Dendritic cell treated with granulocyte-macrophage colony-stimulating factor and Interleukin-4, amounts not matched to agents 40 ng/mL and 50 ng/mL, for 4 days (primary cell): ENCODE data around the gene EPN2.

ENCODE experiments used
- H3K27ac Mint-ChIP-seq: one replicate; pipeline ENCODE4 v1.8.0; 2022; ENCODE audit warnings: mild to moderate bottlenecking, mixed read lengths
- H3K27me3 Mint-ChIP-seq: one replicate; pipeline ENCODE4 v1.8.0; 2022; ENCODE audit warnings: mild to moderate bottlenecking, mixed read lengths
- H3K36me3 Mint-ChIP-seq: one replicate; pipeline ENCODE4 v1.8.0; 2022; ENCODE audit warnings: low read depth, mixed read lengths
- H3K4me1 Mint-ChIP-seq: one replicate; pipeline ENCODE4 v1.8.0; 2022; ENCODE audit warnings: low read depth, mixed read lengths
- H3K4me3 Mint-ChIP-seq: one replicate; pipeline ENCODE4 v1.8.0; 2022; ENCODE audit warnings: mild to moderate bottlenecking, moderate library complexity, mixed read lengths
- H3K9me3 Mint-ChIP-seq: one replicate; pipeline ENCODE4 v1.8.0; 2022; ENCODE audit warnings: mixed read lengths
- intact Hi-C: fragments of 100-400 bp; cut with micrococcal nuclease; formaldehyde crosslinking; loops from one replicate; pipeline ENCODE4 v1.15.0; 2022

EPN2 gene

DNA sequence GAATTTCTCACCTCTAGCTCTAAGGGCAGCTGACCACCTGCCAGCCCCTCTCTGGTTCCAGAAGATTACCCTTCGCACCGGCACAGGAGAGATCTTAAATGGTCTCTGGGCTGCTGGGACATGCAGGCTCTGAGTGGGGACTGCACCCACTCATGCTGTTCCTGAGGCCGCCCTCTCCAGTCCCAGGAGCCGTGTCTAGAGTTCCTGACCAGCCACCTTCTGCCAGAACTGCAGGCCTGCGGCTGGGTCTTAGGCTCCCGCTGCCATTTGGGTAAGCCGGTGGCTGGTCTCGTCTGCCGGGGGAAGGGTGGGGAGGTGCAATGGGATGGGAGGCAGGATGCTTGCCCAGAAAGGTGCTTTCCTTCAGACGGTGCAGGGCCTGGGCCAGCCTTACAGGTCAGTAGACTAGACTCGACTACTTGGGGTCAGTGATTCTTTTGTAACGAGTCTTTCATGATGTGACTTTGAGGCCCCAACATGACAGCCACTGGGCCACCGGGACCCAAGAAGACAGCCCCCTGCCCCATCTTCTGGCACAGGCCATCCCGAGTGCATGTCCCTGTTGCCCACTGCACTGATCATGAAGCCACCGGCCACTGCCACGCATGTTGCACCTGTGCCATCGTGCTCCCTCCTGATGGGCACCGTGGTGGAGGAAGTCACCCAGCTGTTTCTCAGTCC, 98.9 kb downstream of the EPN2 start:
- intact Hi-C loops: no loop called here
- Mint-ChIP-seq H3K4me3 (no peak overlapping the region), H3K36me3 (peaks cover 13% of the 10 kb centered on the region), H3K4me1 (no peaks in the 10 kb centered on the region), H3K9me3 (no peaks in the 10 kb centered on the region), H3K27me3 (peaks cover 70% of the 10 kb centered on the region), H3K27ac (no peak overlapping the region)

DNA sequence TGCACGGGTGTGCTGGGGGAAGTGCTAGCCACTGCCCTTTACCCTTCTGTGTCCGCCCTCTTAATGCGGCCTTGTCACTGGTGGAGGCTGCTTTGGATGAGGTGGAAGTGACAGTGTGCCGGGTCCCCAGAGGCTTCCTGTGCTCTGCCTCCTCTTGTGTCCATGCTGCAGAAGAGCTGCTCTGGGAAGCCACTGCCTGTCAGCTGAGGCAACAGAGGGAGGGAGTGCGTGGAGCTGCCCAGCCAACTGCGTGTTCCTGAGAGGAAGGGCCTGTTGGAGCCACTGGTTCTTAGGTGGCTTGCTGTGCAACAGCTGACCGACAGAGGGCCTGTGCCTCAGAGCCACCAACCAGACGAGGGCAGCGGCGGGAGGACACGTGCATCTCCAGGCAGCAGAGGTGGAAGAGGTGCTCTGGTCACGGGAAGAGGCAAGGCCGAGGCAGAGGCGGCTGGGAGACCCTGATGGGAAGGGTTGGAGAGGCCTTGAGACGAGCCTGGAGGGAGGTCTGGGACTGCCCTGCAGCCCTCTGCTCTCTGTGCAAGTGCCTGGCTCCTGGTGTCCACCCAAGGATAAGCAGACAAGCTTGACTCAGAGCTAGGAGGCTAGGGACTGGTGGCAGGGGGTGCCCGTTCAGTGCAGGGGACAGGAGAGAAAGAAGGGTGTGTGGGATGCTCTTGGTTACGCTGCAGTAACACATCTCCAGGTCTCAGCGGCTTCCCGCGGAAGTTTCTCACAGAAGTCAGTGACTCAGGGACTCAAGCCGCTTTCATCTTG, 100.0 kb downstream of the EPN2 start:
- peaks cover 13% of the 10 kb centered on the region for H3K36me3 Mint-ChIP-seq
- intact Hi-C loops: no loop called here
- peaks cover 72% of the 10 kb centered on the region for H3K27me3 Mint-ChIP-seq
- no peak overlapping the region for H3K4me3 Mint-ChIP-seq
- H3K4me1 Mint-ChIP-seq: no peaks in the 10 kb centered on the region
- H3K9me3 Mint-ChIP-seq: no peaks in the 10 kb centered on the region
- no peak overlapping the region for H3K27ac Mint-ChIP-seq

DNA sequence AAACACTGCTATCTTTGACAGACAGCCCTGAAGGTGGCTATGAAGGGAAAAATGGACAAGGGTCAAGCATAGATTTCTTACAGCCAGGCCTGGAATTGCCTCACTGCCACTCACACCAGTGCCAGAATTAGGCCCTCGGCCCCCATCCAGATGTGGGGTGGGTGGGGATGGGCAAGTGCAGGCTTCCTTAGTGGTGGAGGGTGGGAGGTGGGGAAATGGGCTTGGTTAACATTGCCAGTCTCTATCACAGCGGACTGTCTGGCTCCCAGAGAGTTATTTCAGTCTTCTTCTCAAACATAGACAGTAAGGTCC, 100.5 kb downstream of the EPN2 start:
- intact Hi-C loops: no loop called here
- Mint-ChIP-seq H3K9me3 (no peaks in the 10 kb centered on the region), H3K27ac (no peak overlapping the region), H3K36me3 (peaks cover 13% of the 10 kb centered on the region), H3K27me3 (peaks cover 71% of the 10 kb centered on the region), H3K4me3 (no peak overlapping the region), H3K4me1 (no peaks in the 10 kb centered on the region)

DNA sequence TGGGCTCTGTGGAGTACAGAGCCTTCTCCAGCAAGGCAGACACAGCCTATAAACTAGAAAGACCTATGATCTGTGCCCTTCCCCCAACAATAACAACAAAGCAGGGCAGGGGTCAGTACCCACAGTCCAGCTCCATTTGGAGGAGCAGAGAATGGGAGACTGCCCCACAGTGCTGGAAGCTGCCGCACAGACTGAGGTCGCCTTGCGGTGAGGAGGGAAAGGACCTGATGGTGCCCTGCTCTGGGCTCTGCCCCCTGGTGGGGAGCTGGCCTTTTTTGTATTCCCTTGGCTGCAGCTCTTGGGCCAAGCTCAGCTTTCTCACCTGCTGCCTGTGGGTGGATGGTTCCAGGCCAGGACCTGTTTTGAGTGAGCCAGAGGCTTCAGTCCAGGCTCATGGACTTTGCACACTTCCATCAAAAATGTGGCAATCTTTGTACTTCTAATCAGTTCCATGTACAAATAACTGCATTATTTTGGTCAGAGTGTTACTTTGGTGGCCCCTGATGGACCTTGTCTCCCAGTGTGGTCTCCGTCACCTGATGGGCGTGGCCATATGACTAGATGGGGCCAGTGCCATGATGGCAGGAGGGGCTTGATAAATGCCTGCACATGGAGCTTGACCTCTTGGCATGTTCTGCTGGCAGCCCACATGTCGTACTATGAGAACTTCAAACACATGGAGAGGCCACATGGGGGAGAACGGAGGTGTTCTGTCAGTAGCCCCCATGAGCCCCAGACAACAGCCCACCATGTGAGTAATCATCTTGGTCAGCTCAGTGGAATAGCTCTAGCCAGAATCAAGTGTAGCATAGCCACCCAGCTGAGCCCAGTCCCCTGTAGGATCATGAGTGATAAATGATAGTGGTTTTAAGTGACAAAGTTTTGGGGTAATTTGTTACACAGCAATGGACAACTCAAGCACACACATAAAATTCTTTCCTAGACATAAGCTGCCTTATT, 101.1 kb downstream of the EPN2 start:
- Mint-ChIP-seq H3K27me3 (peaks cover 68% of the 10 kb centered on the region), H3K36me3 (peaks cover 13% of the 10 kb centered on the region), H3K4me3 (no peak overlapping the region), H3K9me3 (no peaks in the 10 kb centered on the region), H3K27ac (no peak overlapping the region), H3K4me1 (no peaks in the 10 kb centered on the region)
- intact Hi-C loops: no loop called here

GRCh38 chr17:19339341-19339815, 102.2 kb downstream of the EPN2 start:
- H3K9me3 Mint-ChIP-seq: no peaks in the 10 kb centered on the region
- peaks cover 7% of the 10 kb centered on the region for H3K36me3 Mint-ChIP-seq
- intact Hi-C loops: no loop called here
- no peaks in the 10 kb centered on the region for H3K4me1 Mint-ChIP-seq
- peaks cover 57% of the 10 kb centered on the region for H3K27me3 Mint-ChIP-seq
- H3K27ac Mint-ChIP-seq: no peak overlapping the region
- H3K4me3 Mint-ChIP-seq: no peak overlapping the region

GRCh38 chr17:19341211-19341631, 104.1 kb downstream of the EPN2 start:
- Mint-ChIP-seq H3K27me3 (peaks cover 49% of the 10 kb centered on the region), H3K36me3 (no peaks in the 10 kb centered on the region), H3K4me3 (no peak overlapping the region), H3K27ac (no peak overlapping the region), H3K9me3 (no peaks in the 10 kb centered on the region), H3K4me1 (no peaks in the 10 kb centered on the region)
- intact Hi-C loops: no loop called here

GRCh38 chr17:19341641-19342610, 104.8 kb downstream of the EPN2 start:
- Mint-ChIP-seq H3K4me1 (no peaks in the 10 kb centered on the region), H3K27ac (no peak overlapping the region), H3K36me3 (no peaks in the 10 kb centered on the region), H3K9me3 (no peaks in the 10 kb centered on the region), H3K4me3 (no peak overlapping the region), H3K27me3 (peaks cover 47% of the 10 kb centered on the region)
- intact Hi-C loops: no loop called here

DNA sequence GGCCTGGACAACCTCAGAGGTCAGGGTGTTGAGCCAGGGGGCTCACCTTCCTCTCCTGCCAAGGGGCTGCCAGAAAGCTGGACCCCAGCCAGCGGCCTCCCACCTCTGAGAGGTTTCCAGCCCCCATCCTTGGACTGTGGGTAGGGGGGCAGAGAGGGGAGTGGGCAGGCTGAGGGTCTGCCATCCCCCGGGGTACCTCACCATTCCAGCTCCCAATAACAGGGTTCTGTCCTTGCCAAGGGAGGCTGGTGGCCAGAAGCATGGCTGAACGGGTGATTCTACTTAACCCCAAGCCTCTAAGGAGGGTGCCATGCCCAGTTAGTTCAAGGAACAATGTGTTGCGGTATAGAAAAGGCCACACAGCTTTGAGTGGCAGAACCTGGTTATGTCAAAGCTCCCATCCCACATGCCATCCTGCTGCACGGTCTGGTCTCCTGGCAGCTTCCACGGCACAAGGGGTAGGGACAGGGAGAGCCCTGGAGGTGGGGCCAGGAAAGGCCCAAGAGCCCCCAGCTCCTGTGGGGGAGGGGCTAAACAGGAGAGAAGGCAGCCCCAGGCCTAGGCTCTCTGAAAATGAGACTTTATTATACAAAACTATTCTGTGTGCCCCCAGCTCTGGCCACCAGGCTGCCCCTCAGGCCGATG, 105.6 kb downstream of the EPN2 start:
- H3K4me1 Mint-ChIP-seq: no peaks in the 10 kb centered on the region
- no peaks in the 10 kb centered on the region for H3K36me3 Mint-ChIP-seq
- no peaks in the 10 kb centered on the region for H3K9me3 Mint-ChIP-seq
- H3K27ac Mint-ChIP-seq: no peak overlapping the region
- intact Hi-C loops: no loop called here
- H3K4me3 Mint-ChIP-seq: no peak overlapping the region
- peaks cover 40% of the 10 kb centered on the region for H3K27me3 Mint-ChIP-seq

DNA sequence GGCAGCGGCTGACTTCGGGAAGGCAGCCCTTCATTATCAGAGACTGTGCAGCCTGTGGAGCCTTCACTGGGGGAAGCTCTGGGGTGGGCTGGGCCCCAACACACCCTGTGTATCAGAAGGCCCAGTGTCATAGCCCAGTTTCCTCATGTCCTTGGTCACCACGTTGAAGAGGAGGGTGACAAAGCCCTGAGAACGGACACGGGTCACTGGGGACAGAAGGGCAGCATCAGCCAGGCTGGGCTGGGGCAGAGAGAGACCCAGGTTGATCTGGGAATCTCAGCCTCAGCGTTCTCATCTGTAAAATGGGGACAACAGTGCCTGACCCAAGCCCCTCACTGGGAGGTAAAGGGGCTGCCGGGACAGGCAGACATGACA, 106.1 kb downstream of the EPN2 start:
- intact Hi-C loops: no loop called here
- no peaks in the 10 kb centered on the region for H3K36me3 Mint-ChIP-seq

DNA sequence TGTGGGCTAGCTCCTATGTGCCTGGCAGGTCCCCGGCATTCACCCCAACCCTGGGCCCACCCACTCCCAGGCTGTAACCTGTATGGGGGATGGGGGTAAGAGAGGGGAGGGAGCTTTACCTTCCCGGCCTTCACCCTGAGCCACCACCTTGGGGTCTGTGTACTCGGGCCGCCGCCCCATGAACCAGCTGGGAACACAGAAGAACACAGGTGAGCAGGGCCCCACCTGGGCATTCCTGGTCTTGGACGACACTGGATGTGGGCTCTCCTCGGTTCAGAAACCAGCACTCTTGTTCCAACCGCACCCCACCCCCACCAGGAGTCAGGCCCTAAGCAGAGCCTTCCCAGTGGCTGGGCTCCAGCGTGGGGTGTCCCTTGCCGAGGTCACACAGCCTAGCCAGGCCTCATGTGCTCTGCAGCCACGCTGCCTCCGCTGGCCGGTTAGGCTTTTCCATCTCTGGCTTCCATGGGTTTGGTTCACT, 106.5 kb downstream of the EPN2 start:
- no peaks in the 10 kb centered on the region for H3K36me3 Mint-ChIP-seq
- intact Hi-C loops: no loop called here
- H3K4me1 Mint-ChIP-seq: no peaks in the 10 kb centered on the region
- no peak overlapping the region for H3K27ac Mint-ChIP-seq
- H3K4me3 Mint-ChIP-seq: no peak overlapping the region
- H3K9me3 Mint-ChIP-seq: no peaks in the 10 kb centered on the region
- H3K27me3 Mint-ChIP-seq: peaks cover 35% of the 10 kb centered on the region

More for the DNA sequence above, 106.1 kb downstream of the EPN2 start:
- no peaks in the 10 kb centered on the region for H3K4me1 Mint-ChIP-seq
- H3K27ac Mint-ChIP-seq: no peak overlapping the region
- H3K4me3 Mint-ChIP-seq: no peak overlapping the region
- H3K9me3 Mint-ChIP-seq: no peaks in the 10 kb centered on the region
- peaks cover 38% of the 10 kb centered on the region for H3K27me3 Mint-ChIP-seq

DNA sequence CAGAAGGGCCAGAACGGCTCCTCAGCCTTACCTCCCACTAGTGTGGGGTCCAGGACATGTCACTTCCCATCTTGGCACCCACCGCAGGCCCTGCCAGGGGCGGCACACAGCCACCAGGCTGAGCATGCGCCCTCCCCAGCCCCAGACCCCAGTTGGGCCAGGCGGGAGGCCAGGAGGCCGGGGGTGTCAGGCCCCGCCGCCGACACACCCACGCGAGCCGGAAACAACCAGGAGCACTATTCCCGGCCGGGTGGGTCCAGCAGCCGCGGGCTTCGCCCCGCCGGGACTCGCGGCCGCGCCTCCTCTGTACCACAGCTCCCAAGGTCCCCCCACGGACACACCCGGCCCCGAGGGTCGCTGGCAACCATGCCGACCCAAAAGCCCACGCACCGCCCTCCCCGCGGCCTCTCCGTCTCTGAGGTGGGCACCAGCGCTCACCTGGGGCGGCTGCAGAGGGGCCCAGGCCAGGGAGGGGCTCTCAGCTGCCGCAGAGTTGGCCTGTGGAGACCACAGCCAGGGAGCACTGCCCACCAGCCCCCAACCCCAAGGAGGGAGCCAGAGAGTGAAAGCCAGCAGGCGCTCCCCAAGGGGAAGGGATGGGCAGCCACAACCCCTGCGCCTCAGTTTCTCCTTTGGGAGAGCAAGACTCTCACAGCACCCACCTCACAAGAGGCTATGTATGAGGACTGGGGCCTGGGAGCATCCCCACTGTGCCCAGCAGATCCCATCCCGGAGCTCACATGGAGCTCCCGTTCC, 107.3 kb downstream of the EPN2 start:
- H3K36me3 Mint-ChIP-seq: no peaks in the 10 kb centered on the region
- no peaks in the 10 kb centered on the region for H3K9me3 Mint-ChIP-seq
- H3K27ac Mint-ChIP-seq: no peak overlapping the region
- H3K27me3 Mint-ChIP-seq: peaks cover 32% of the 10 kb centered on the region
- no peaks in the 10 kb centered on the region for H3K4me1 Mint-ChIP-seq
- no peak overlapping the region for H3K4me3 Mint-ChIP-seq
- intact Hi-C loops: no loop called here

DNA sequence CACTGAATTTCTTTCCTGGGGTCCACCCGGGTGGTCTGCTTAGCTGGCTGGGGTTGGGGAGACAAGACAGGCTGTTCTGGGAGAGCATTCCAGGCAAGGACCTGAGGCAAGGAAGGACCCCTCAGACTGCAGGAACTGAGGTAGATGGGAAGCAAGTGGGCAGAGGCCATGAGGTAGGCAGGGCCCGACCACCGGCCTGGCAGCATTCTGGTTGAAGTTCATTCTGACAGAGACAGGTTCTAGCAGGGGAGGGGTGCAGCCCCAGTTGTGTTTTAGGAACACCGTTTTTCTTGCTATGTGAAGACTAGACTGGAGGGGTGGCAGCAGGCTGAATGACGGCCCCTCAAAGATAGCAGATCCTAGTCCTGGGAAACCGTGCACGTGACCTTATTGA, 107.9 kb downstream of the EPN2 start:
- no peak overlapping the region for H3K4me3 Mint-ChIP-seq
- H3K4me1 Mint-ChIP-seq: no peaks in the 10 kb centered on the region
- intact Hi-C loops: no loop called here
- H3K27ac Mint-ChIP-seq: no peak overlapping the region
- no peaks in the 10 kb centered on the region for H3K36me3 Mint-ChIP-seq
- H3K27me3 Mint-ChIP-seq: peaks cover 31% of the 10 kb centered on the region
- H3K9me3 Mint-ChIP-seq: no peaks in the 10 kb centered on the region
